Fibroblast of upper back skin (primary cell): ENCODE data around the gene KDM3A.
"Not testable (repeated sequence)": the region's sequence is repeated elsewhere in the genome, so short reads cannot be mapped to it uniquely, and the experiment has no call there.

Experiments used
- DNase-seq: peaks from one replicate; pipeline ENCODE4 v3.0.0-alpha.2; 2013

KDM3A gene

DNA sequence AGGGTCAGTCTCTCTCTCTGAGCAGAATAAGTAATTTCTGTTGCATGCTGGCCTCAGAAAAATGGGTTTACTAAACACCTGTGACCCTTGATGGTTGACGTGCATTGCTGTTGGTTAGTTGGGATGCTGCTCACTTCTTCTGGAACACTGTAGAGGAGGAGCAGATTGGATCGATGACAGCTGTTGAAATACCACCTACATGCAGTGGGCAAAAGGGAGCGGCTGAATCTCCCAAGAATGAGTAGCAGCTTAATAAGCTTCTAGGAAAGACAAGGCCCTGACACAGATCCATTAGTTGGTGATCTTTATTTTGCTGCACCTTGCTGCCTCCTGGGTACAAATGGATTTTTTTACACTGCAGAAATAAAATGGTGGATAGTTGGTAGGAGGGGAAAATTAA, 43.2 kb downstream of the KDM3A start:
- DNase-seq: no peak

DNA sequence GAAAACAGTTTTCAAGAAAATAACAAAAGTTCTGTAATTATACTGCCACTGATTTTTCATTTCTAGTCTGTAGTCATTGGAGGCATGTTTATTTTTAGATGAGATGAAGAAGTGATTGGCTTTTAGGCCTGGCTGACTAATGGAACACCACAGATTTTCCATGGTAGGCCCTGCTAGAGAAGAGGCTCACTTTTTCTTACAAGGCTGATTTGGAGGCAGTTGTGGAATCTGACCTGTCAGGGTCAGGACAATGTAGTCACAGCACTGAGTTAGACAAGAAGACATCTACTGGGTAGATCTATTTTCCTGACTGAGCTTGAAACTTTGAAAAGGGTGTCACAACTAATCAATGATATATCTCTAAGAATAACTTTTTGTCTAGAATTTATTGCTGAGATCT, 43.9 kb downstream of the KDM3A start:
- no peak for DNase-seq

DNA sequence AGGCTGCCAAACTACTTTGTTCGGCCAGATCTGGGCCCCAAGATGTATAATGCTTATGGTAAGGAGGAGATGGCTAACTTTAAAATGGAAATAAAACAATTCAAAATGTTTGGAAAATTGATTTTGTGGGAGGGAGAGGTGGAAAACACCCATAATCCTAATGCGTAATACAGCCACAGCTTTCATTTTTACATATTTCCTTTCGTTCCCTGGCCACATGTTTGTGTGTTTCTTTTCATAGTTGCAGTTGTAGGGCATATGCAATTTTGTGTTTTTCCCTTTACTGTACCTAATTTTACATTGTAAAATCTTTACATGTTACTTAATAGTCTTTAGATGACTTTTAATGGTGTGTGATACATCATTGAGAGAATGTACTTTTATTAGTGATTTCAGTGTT, 44.6 kb downstream of the KDM3A start:
- DNase-seq: no peak

DNA sequence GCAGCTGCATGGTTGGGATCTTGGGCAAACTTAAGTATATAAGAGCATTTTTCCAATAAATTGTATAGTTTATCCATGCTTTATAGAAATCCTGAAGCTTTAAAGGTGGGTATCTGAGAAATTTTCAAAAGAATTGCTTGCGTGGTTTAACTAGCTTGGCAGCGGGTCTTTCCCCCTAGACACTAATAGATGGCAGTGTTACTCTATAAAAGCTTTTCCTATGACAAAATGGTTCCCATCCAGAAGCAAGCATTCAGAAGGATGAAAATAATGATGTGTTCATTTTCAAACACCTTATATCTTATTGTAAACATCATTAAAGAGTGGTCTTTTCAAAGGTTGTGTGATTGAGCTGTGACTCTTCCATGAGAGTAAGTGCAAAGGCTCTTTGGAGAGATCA, 45.9 kb downstream of the KDM3A start:
- no peak for DNase-seq

DNA sequence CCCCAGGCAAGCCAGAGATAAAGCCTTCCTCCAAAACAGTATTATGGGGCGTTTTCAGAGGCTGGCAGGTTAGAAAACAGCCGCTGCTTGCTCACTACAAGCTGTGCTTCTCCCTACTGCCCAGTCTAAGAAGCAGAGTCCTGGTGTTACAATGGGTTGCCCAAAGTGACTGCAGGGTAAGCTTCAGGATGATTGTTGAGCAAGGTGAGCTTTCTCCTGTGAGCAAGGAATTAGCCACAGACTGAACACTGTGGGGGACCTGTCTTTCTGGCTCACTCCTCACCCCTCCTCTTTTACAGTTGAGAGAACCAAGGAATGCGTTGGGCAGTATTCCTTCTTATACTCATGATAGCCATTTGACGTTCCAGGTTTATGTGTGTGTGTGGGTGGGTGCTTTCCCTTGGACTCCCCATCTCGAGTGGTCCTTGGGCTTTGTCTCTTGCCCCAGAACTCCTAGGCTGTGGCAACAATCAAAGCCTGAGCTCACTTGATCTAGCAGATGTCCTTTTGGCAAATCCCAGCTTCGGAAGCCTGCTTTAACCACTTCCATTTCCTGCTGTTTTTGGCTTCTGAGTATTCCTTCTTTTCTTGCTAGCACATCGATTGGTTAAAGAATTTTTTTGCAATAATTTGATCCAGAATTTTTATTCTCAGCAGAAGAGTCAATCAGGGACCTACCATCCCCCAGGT, 47.5 kb downstream of the KDM3A start:
- no peak for DNase-seq

DNA sequence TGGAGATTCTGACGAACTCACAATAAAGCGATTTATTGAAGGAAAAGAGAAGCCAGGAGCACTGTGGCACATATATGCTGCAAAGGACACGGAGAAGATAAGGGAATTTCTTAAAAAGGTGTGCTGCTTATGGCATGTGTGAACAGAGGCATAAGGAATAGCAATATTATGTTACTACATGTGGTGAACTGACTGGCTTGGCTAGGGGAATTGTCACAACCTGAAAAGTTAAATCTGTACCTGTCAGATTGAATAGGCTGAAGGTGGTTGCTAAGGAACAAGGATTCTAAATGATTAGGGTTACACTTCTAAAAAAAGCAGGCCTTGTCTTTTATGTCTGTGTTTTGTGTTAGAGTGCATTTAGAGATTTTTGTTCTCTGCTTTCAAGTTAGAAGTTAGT, 48.4 kb downstream of the KDM3A start:
- DNase-seq: no peak

DNA sequence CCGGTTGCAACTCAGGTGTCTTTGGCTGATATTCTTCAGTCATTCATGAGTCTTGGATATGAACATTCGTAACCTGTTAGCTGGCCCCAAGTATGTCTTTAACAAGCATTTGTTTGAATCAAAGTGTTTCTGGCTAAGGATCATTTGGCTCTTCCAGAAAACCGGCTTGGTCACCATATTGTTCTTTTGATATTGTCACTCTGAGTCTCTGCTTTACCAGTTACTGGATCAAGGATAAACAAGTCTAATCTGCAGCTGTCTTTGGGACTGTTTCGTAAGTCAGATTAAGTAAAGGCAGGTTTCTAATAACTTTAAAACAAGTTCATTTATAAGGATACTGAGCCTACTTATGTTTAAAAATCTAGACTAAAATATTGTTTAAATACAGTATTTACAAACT, 49.1 kb downstream of the KDM3A start:
- DNase-seq: no peak

DNA sequence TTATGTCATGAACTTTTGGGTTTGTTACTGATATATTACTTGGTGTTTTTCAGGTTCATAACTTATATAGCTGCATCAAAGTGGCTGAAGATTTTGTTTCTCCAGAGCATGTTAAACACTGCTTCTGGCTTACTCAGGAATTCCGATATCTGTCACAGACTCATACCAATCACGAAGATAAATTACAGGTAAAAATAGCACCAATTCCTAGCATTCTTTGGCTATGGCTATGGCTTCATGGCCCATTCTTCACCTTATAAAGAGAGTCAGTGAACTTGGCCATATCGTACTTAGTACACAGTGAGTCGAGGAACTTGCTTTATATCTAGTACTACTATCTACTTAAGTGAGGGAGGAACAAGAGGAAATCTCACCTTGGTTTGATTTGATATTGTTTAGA, 49.9 kb downstream of the KDM3A start:
- DNase-seq: peak; percentile 38

DNA sequence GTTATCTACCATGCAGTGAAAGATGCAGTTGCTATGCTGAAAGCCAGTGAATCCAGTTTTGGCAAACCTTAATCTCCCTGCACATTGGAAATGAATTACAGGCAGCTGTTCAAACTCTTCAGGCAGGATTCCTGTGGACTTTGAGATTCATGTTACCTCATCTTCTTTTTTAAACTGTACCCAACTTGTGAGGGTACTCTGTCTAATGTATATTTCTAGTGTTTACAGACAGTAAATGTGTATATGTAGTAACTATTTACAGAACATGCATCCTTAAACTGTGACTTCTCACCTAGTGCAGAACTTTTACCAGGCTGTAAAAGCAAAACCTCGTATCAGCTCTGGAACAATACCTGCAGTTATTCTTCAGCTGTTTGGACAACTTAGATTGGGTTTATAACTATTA, 50.9 kb downstream of the KDM3A start:
- no peak for DNase-seq

DNA sequence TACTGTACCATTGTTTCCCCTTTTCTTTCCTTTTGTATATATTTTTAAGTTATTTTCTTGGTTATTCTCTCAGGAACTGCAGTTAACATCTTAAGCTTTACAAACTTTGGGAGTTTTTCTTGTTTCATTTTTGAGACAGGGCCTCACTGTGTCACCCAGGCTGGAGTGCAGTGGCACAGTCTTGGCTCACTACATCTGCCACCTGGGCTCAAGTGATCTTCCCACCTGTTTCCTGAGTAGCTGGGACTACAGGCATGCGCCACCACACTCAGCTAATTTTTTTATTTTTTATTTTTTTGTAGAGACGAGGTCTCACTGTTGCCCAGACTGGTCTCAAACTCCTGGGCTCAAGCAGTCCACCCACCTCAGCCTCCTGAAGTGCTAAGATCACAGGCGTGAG, 55.2 kb downstream of the KDM3A start:
- not testable (repeated sequence) for DNase-seq

DNA sequence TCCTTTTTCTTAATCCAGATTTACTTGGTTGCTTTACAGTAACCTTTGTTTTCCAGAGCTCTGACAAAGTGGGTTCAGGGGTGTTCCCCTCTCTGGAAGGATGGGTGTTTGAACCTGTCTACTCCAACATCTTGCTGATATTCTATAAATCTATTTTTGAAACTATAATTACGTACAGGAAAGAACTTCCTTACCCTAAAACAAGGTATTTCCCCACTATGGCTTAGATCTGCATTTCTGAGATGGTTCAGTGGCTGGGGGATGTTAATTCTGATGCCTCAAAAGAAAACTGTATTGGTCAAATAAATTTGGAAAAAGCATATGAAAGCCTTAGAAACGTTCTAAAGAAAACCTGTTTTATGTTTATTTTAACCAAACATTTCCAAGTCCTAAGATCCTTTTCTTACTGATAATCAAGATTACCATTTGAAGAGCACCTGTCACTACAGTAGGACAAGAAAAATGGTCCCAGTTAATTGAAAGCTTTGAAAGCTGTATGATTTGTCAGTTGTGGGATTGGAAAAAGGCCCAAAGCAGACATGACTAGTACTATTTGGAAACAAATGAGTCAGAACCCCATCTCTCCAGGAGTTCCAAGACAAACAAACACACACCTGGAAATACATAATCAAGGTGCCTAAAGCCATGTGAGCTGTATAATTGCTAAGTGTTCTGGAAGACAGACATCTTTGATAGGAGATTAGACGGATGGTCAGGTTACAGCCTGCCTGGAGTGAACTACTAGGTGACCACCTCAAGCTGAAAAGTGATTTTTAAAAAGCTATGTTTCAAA, 57.5 kb downstream of the KDM3A start:
- DNase-seq: no peak

DNA sequence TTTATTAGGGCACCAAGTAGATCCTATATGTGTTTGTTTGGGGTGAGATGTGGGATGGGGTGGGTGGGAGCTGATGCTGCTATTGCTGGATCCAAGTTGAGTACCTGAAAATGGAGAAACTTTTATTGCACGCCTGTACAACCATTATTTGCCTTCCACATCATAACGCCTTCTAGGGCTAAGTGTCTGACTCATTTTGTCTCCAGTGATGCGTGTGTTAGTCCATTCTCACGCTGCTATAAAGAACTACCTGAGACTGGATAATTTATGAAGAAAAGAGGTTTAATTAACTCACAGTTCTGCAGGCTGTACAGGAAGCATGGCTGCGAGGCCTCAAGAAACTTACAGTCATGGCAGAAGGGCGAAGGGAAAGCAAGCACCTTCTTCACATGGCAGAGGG, 58.2 kb downstream of the KDM3A start:
- DNase-seq: no peak

DNA sequence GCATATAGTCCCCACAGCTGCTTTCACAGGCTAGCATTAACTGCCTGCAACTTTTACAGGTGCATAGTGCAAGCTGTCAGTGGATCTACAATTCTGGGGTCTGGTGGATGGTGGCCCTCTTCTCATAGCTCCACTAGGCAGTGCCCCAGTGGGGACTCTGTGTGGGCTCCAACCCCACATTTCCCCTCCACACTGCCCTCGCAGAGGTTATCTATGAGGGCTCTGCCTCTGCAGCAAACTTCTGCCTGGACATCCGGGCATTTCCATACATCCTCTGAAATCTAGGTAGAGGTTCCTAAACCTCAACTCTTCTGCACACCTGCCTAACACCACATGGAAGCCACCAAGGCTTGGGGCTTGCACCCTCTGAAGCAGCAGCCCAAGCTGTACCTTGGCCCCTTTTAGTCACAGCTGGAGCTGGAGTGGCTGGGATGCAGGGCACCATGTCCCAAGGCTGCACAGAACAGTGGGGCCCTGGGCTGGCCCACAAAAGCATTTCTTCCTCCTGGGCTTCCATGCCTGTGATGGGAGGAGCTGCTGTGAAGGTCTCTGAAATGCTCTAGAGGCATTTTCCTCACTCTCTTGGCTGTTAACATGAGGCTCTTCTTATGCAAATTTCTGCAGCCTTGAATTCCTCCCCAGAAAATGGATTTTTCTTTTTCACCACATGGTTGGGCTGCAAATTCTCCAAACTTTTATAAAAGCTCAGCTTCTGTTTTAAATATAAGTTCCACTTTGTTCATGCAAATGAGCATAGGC, 59.3 kb downstream of the KDM3A start:
- DNase-seq: no peak

DNA sequence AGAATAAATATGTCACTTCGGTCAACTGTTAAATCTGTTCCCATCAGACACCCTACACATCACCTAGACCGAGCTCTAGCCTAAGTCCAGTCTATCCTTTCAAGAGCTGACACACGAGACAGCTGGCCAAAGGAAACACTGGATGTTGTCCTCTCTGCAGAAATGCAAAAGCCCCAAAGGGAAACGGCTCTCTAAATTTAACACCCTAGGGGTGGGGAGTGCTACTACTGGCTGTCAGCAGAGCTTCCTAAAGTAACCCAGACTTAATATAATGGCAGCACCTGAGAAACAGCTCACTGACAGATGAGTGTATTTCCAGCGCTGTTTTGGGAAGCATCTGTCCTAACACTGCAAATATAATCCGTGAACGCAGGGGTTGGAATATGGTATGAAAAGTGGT, 66.4 kb downstream of the KDM3A start:
- no peak for DNase-seq

DNA sequence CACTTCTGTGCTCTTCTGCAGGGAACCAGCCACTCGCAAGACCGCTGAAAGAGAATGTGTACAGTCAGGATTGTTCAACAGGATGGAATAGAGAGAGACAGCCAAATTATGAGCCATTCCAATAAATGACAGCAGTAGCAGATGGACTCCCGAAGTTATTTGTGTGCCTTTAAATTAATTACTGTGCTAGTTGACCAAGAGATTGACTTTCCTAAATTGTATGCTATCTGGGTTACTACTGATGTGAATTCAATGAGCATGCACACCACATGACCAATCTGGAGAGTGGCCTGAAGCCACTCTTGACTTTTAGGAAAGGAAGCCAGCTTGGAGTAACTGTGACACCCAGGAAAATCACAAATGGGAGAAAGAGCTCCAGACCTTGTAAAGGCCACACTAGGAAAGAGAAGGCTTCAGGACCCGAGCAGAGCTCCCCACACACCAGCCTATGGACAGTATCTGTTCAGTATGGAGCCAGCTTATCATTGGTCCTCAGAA, 69.3 kb downstream of the KDM3A start:
- no peak for DNase-seq

DNA sequence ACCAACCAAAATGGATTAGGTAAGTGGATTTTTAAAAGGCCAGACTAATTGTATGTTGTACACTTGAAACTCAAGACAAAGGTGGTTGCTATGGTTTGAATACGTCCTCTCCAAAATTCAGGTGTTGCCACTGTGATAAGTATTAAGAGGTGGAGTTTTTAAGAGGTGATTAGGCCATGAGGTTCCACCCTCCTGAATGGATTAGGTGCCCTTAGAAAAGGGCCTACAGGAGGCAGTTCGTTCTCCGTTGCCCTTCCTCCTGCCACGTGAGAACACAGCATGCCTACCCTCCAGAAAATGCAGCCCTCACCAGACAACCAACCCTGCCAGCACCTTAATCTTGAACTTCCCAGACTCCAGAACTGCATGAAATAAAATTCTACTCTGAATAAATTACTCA, 70.9 kb downstream of the KDM3A start:
- DNase-seq: no peak

DNA sequence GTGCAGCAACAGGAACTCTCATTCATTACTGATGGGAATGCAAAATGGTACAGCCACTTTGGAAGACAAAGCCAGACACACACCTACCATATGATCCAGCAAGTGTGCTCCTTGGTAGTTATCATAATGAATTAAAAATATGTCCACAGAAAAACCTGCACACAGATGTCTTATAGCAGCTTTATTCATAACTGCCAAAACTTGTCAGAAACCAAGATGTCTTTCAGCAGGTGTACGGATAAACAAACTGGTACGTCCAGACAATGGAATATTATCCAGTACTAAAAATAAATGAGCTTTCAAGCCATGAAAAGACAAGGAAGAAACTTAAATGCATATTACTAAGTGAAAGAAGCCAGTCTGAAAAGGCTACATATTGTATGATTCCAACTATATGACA, 71.7 kb downstream of the KDM3A start:
- DNase-seq: no peak

DNA sequence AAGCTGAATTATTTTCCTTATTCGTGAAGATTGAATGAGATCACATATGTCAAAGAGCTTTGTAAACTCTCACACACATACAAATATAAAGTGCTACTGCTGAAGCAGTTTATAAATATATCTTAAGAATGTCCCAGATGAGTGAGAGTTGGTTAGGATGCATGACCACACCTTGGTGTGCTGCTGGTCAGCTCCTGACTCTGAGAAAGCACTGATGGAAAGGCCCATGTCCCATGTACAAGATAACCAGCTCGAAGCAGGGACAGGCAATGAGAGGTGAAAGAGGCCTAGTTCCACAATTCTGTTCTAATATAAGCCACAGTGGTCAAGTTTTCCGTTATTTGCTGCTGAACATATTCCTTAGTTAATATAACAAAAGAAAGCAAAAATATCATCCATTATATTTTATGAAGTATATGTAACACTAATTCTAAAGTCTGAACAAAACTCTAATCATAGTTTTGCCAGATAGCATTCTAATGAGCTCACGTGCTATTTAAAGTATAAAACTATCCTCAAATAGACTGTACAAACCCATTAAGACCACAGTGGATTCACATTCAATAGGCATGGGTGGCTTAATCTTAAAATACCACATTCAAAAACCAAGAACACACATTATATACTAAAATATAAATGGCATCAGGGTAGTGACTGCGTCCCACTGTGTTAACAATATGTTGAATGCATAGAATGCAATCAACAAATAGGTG, 72.9 kb downstream of the KDM3A start:
- DNase-seq: no peak

DNA sequence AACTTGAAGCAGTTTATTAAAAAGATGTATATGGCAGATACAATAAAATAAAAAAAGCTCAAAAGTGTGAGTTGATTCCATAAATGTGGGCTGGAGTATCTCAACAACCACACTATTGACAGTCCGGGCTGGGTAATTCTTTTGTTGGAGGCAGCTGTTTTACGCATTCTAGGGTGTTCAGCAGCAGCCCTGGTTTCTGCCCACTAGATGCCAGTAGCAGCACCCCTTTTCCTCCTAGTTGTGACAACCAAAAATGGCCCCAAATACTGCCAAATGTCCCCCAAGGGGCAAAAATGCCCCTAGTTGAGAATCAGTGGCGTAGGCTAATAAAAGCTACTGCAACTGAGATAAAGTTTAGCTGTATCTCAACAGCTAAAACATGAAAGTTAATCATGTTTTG, 77.3 kb downstream of the KDM3A start:
- no peak for DNase-seq

DNA sequence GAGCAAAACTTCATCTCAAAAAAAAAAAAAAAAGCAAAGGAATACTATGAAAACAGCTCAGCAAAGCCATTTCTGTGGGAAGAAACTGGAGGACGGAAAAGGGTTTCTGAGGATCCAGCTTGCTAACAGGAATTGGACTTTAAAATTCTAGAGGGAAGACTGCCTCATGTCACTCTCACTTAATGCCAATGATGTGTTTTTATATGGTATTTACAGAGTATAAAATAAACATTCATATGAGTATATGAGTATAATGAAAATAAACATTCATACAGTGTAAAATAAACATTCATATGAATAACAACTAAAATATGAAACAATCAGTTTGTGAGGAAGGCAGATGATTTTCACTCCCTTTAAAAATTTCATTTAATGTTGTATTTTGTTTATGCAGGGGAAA, 78.2 kb downstream of the KDM3A start:
- no peak for DNase-seq

DNA sequence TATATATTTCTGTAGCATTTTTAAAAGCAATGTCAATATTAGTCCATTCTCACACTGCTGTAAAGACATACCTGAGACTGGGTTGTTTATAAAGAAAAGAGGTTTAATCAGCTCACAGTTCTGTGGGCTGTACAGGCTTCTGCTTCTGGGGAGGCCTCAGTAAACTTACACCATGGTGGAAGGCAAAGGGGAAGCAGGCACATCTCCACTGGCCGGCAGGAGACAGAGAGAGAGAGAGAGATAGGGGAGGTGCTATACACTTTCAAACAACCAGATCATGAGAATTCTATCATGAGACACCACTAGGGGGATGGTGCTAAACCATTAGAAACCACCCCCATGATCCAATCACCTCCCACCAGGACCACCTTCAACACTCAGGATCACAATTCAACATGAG, 79.0 kb downstream of the KDM3A start:
- no peak for DNase-seq

DNA sequence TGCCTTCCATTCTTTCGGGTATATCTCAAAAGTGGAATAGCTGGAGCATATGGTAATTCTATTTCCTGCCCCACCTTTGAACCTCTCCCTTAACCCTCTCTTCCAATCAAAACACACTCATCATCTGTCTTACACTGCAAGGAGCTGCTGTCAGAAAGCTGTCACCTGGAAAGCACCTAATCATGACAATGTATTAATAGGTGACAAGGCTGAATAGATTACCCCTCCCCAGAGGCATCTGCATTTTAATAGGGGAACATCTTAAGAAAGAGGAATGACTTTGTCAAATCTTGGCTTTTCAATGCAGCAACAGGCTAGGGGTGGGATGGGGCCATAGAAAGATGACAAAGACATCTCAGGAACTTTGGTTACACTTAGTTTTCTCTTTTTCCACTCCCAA, 80.8 kb downstream of the KDM3A start:
- no peak for DNase-seq

DNA sequence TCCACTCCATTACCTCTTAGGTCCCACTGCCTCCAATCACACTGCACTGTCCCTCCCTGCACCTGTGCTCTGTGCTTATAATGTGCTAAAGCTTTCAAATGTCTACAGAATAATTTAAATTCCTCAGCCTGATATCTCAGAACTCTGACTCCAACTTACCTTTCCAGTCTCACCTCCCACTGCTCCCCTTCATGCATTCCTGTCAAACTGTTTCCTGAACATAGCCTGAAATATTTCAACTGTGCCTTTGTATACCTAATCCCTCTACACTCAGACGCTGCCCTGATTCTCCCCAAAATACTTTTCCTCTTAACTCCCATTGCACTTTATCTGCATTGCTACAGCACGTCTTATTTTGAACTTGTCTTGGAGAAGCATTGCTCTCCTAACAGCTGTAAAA, 81.5 kb downstream of the KDM3A start:
- DNase-seq: no peak
